Breast epithelium (tissue), 4 donors: ENCODE data around the gene CHRM1. TPM values are rescaled to one million over a fixed set of nuclear protein-coding genes. Genes with fewer than 3 reads are reported as not detected.

Experiments
- DNase-seq, 2 donors: peaks; one replicate each; pipeline ENCODE4 v3.0.0-alpha.2; 2019; ENCODE audit warnings: low spot score in 2 of 2
- H3K27ac ChIP-seq, 2 donors: fragments of 200-600 bp; sonication (generic) in 1 of 2; one replicate each; pipeline ENCODE4 v1.5.1; 2016 to 2019; ENCODE audit warnings: mild to moderate bottlenecking in 1 of 2
- H3K27me3 ChIP-seq, 2 donors: fragments of 200-600 bp; sonication (generic) in 1 of 2; one replicate each; pipeline versions ENCODE4 v1.5.1 to v1.6.0; 2017 to 2019; ENCODE audit warnings: control low read depth in 1 of 2, mild to moderate bottlenecking in 1 of 2
- H3K36me3 ChIP-seq: fragments of 200-600 bp; one replicate; pipeline ENCODE4 v1.5.1; 2019
- H3K4me1 ChIP-seq, 2 donors: fragments of 200-600 bp; sonication (generic); one replicate each; pipeline ENCODE4 v1.5.1; 2016 to 2019; ENCODE audit warnings: control low read depth in 1 of 2
- H3K4me3 ChIP-seq, 3 donors: fragments of 200-600 bp; sonication (generic); 1 replicate in 2 of 3; 2 replicates in 1 of 3; pipeline ENCODE4 v1.5.1; 2016 to 2019; ENCODE audit warnings: mild to moderate bottlenecking in 3 of 3, moderate library complexity in 2 of 3
- H3K9me3 ChIP-seq, 2 donors: fragments of 200-600 bp; sonication (generic) in 1 of 2; one replicate each; pipeline ENCODE4 v1.5.1; 2016 to 2019; ENCODE audit warnings: control low read depth in 1 of 2
- CTCF ChIP-seq, 3 donors: fragments of 450-650 bp; IDR thresholded peaks; one replicate each; pipeline ENCODE4 v1.5.1; 2016 to 2017; ENCODE audit warnings: antibody characterized with exemption in 3 of 3, mild to moderate bottlenecking in 3 of 3, moderate library complexity in 3 of 3
- POLR2A ChIP-seq: fragments of 450-650 bp; IDR thresholded peaks from one replicate; pipeline ENCODE4 v1.6.1; 2016; ENCODE audit warnings: antibody characterized with exemption, mild to moderate bottlenecking, moderate library complexity
- POLR2AphosphoS5 ChIP-seq, 3 donors: sonication (generic); formaldehyde crosslinking; IDR thresholded peaks; one replicate each; pipeline ENCODE4 v1.6.1; 2017; ENCODE audit warnings: antibody characterized with exemption in 3 of 3
- intact Hi-C: fragments of 100-400 bp; cut with DNase I; formaldehyde crosslinking; loops from one replicate; pipeline ENCODE4 v1.15.1; 2023; ENCODE audit warnings: low total_unique reads
- total RNA-seq, 3 donors: library from RNA; depleted of rRNA; stranded (reverse); fragments of >200 nt; gene quantifications; one replicate each; pipeline ENCODE4 v1.1.0, GENCODE V29; 2016

CHRM1 gene
- total RNA-seq, 3 donors from 2014 or later, result 0.88 to 1.3 TPM; not detected in 1

- Histone ChIP-seq H3K36me3 (no peaks in the 10 kb centered on the region), H3K4me1 (no peaks in the 10 kb centered on the region), H3K27me3 (peaks cover 5 to 40% of the 10 kb centered on the region in 2 donors), H3K27ac (no peak overlapping the region), H3K4me3 (peak overlapping the region in 1 of 3 donors; percentile 58), H3K9me3 (no peaks in the 10 kb centered on the region)
- TF ChIP-seq POLR2A (no peak), POLR2AphosphoS5 (IDR thresholded peaks at IDR 0.05) (no peak)
- no peak for DNase-seq
- intact Hi-C loops, result no loop called here
Observed at GRCh38 chr11:62925308-62925707, 4.1 kb upstream of the CHRM1 start.

GRCh38 chr11:62923601-62924411, 2.6 kb upstream of the CHRM1 start:
- intact Hi-C loops, result no loop called here
- peak overlapping the region in 2 of 3 donors; percentile 38 to 58 for H3K4me3 ChIP-seq
- no peak overlapping the region for H3K27ac ChIP-seq
- TF ChIP-seq POLR2AphosphoS5 (IDR thresholded peaks at IDR 0.05), result no peak
- no peak for TF ChIP-seq POLR2A
- no peak for TF ChIP-seq CTCF (IDR thresholded peaks at IDR 0.05)
- peak in 1 of 2 donors; percentile 51 for DNase-seq
- no peaks in the 10 kb centered on the region for H3K9me3 ChIP-seq
- no peaks in the 10 kb centered on the region for H3K36me3 ChIP-seq
- H3K27me3 ChIP-seq, result peaks cover 5 to 40% of the 10 kb centered on the region in 2 donors
- H3K4me1 ChIP-seq, result no peaks in the 10 kb centered on the region

GRCh38 chr11:62922653-62923431, 1.7 kb upstream of the CHRM1 start:
- Histone ChIP-seq H3K27me3 (peaks cover 5 to 37% of the 10 kb centered on the region in 2 donors), H3K9me3 (no peaks in the 10 kb centered on the region), H3K36me3 (no peaks in the 10 kb centered on the region), H3K4me1 (no peaks in the 10 kb centered on the region), H3K4me3 (peak overlapping the region in 2 of 3 donors; percentile 38 to 58), H3K27ac (no peak overlapping the region)
- TF ChIP-seq CTCF (IDR thresholded peaks at IDR 0.05) (peak in 1 of 3 donors; percentile 12), POLR2AphosphoS5 (IDR thresholded peaks at IDR 0.05) (no peak), POLR2A (no peak)
- peak in 1 of 2 donors; percentile 48 for DNase-seq
- intact Hi-C loops, result no loop called here

- no peak for DNase-seq
- intact Hi-C loops, result no loop called here
- Histone ChIP-seq H3K27ac (peak overlapping the region; percentile 25 to 60), H3K4me3 (peak overlapping the region in 1 of 3 donors; percentile 57), H3K36me3 (no peaks in the 10 kb centered on the region), H3K9me3 (no peaks in the 10 kb centered on the region), H3K27me3 (peaks cover 5 to 35% of the 10 kb centered on the region in 2 donors), H3K4me1 (no peaks in the 10 kb centered on the region)
- TF ChIP-seq POLR2AphosphoS5 (IDR thresholded peaks at IDR 0.05), result no peak
- TF ChIP-seq POLR2A, result no peak
- no peak for TF ChIP-seq CTCF (IDR thresholded peaks at IDR 0.05)
Observed at GRCh38 chr11:62922189-62922589, 1.0 kb upstream of the CHRM1 start.

- intact Hi-C loops, result no loop called here
- Histone ChIP-seq H3K36me3 (no peaks in the 10 kb centered on the region), H3K4me1 (no peaks in the 10 kb centered on the region), H3K27me3 (peaks cover 5 to 30% of the 10 kb centered on the region in 2 donors), H3K4me3 (peak overlapping the region in 2 of 3 donors; percentile 35 to 57), H3K27ac (peak overlapping the region; percentile 51 to 60), H3K9me3 (no peaks in the 10 kb centered on the region)
- TF ChIP-seq CTCF (IDR thresholded peaks at IDR 0.05), result no peak
- no peak for TF ChIP-seq POLR2A
- no peak for TF ChIP-seq POLR2AphosphoS5 (IDR thresholded peaks at IDR 0.05)
- no peak for DNase-seq
Observed at GRCh38 chr11:62921573-62922188, 518 bp upstream of the CHRM1 start.
